SJSA1 (cell line): Measurements from ENCODE around the gene GOLGA6L9. TPM values are rescaled to one million over a fixed set of nuclear protein-coding genes. Genes with fewer than 3 reads are reported as not detected.
"Not testable (repeated sequence)": the region's sequence is repeated elsewhere in the genome, so short reads cannot be mapped to it uniquely, and the experiment has no call there.

Experiments
- DNase-seq, 2 experiments: peaks; one replicate each; pipeline ENCODE4 v3.0.0-alpha.2; 2015 to 2020; ENCODE audit warnings: low spot score in 2 of 2, low read depth in 1 of 2
- H3K27ac ChIP-seq: fragments of 250-450 bp; sonication (Bioruptor Pico); 2 replicates; pipeline ENCODE4 v1.5.1; 2020; ENCODE audit warnings: mild to moderate bottlenecking, moderate library complexity
- H3K27me3 ChIP-seq: fragments of 250-450 bp; sonication (Bioruptor Pico); replicated peaks from 2 replicates; pipeline ENCODE4 v1.5.1; 2020; ENCODE audit warnings: mild to moderate bottlenecking, moderate library complexity
- H3K36me3 ChIP-seq: fragments of 250-450 bp; sonication (Bioruptor Pico); 2 replicates; pipeline ENCODE4 v1.5.1; 2020; ENCODE audit warnings: mild to moderate bottlenecking
- H3K4me1 ChIP-seq: fragments of 250-450 bp; sonication (Bioruptor Pico); replicated peaks from 2 replicates; pipeline ENCODE4 v1.6.1; 2021; ENCODE audit warnings: mild to moderate bottlenecking
- H3K4me3 ChIP-seq: fragments of 250-450 bp; sonication (Bioruptor Pico); 2 replicates; pipeline ENCODE4 v1.5.1; 2020; ENCODE audit warnings: mild to moderate bottlenecking
- H3K9me3 ChIP-seq: fragments of 250-450 bp; sonication (Bioruptor Pico); replicated peaks from 2 replicates; pipeline ENCODE4 v1.5.1; 2020; ENCODE audit warnings: mild to moderate bottlenecking
- total RNA-seq: library from RNA; depleted of rRNA; stranded (reverse); fragments of >200 nt; shearing (Covaris generic); gene quantifications from 2 replicates; pipeline ENCODE4 v1.2.3, GENCODE V29; 2014; rRNA removed

Gene GOLGA6L9, protein sequence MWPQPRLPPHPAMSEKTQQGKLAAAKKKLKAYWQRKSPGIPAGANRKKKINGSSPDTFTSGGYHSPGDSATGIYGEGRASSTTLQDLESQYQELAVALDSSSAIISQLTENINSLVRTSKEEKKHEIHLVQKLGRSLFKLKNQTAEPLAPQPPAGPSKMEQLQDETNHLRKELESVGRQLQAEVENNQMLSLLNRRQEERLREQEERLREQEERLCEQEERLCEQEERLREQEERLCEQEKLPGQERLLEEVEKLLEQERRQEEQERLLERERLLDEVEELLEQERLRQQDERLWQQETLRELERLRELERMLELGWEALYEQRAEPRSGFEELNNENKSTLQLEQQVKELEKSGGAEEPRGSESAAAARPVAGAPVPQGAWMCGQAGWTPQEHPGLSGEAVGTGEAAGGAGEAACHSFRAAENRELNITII
- total RNA-seq = 1.1 and 1.6 TPM in 2 replicates

DNA sequence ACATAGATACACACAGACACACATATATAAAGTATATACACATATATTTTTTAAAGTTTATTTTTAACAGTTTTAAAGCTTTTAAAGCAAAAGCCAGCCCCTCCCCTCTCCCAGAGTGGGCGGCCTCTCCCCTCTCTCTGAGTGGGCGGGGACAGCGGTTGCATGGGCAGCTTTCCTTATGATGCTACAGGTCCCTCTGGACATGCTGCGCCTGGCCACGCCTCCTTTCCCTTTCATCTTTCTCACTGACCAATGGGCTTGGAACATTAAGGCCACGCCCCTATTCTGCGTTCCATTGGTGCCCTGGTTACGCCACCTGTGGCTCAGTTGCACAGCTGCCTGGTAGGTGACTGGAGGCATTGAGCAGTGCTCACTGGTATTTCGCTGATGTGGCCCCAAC is at the start of gene GOLGA6L9:
Gene GOLGA6L9 (plus strand): TSS at position 124 of the 400 bp plus-strand sequence. CDS start 264 bp downstream, at position 388.
- H3K4me3 ChIP-seq, H3K4me1 ChIP-seq, DNase-seq, H3K27ac ChIP-seq, H3K9me3 ChIP-seq, H3K27me3 ChIP-seq, H3K36me3 ChIP-seq: not testable (repeated sequence)

- H3K4me1 ChIP-seq, H3K9me3 ChIP-seq, DNase-seq, H3K4me3 ChIP-seq, H3K36me3 ChIP-seq, H3K27me3 ChIP-seq, H3K27ac ChIP-seq: not testable (repeated sequence)
Observed at GRCh38 chr15:82381330-82381955, 48.2 kb upstream of the GOLGA6L9 start.

DNA sequence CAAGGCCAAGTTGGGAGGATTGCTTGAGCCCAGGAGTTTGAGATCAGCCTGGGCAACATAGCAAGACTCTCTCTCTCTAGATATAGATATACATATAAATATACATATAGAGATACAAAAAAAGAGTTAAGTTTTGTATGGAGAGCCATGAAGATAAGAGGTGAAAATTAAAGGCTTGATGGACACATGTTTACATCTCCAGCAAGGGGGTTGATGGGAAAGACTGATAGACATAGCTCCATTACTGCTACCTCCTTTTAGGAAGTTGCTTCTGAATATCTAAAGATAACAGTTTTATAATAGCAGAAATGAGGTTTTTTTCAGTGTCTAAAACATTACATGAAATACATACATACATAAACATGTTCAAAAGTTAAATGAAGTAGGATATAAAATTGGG is 42.4 kb upstream of the GOLGA6L9 start:
- DNase-seq, H3K4me1 ChIP-seq, H3K27ac ChIP-seq, H3K4me3 ChIP-seq, H3K36me3 ChIP-seq, H3K27me3 ChIP-seq, H3K9me3 ChIP-seq: not testable (repeated sequence)

DNA sequence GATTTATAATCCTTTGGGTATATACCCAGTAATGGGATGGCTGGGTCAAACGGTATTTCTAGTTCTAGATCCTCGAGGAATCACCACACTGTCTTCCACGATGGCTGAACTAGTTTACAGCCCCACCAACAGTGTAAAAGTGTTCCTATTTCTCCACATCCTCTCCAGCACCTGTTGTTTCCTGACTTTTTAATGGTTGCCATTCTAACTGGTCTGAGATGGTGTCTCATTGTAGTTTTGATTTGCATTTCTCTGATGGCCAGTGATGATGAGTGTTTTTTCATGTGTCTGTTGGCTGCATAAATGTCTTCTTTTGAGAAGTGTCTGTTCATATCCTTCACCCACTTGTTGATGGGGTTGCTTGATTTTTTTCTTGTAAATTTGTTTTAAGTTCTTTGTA is 39.5 kb upstream of the GOLGA6L9 start:
- not testable (repeated sequence) for DNase-seq, H3K27me3 ChIP-seq, H3K9me3 ChIP-seq, H3K4me1 ChIP-seq, H3K27ac ChIP-seq, H3K4me3 ChIP-seq, H3K36me3 ChIP-seq

DNA sequence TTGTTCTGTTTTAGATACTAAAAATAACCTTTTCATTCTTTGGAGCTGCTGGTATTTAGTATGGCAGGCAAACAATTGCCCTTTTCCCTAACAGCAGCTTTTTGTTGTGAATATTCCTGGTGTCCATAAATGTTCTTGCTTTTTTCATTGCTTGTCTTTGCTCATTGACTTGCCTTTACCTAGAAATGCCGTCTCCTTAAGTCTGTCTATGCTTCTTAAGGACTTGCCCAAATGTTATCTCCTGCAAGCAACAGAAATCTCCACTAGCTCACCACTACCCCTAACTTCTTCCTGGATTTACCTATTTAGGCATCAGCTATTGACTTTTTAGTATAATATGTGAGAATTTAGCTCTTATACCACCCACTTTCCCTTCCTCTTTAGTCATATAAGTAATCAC is 37.5 kb upstream of the GOLGA6L9 start:
- DNase-seq, H3K4me1 ChIP-seq, H3K9me3 ChIP-seq, H3K36me3 ChIP-seq, H3K27me3 ChIP-seq, H3K27ac ChIP-seq, H3K4me3 ChIP-seq: not testable (repeated sequence)

DNA sequence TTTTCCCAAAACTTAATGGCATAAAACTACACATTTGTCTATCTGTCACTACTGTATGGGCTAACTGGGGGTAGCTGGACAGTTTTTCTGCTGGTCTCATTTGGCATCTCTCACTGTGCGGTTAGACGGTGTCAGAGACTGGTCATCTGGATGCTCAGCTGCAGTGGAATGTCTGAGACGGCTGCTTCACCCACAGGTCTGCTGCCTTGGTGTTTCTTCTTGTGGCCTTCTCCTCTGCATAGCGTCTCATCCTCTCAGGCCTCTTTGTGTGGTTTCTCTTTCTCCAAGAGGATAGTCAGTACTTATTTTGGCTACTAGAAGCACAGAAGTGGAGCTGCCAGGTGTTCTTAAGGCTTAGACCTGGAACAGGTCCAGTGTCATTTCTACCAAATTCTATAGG is 35.9 kb upstream of the GOLGA6L9 start:
- no peaks in the 10 kb centered on the region for H3K9me3 ChIP-seq
- H3K4me1 ChIP-seq = no peaks in the 10 kb centered on the region
- no peaks in the 10 kb centered on the region for H3K36me3 ChIP-seq
- no peaks in the 10 kb centered on the region for H3K27me3 ChIP-seq
- no peak overlapping the region for H3K4me3 ChIP-seq
- H3K27ac ChIP-seq = no peak overlapping the region
- no peak for DNase-seq

- H3K4me1 ChIP-seq, DNase-seq: not testable (repeated sequence)
Observed at GRCh38 chr15:82395788-82396187, 33.8 kb upstream of the GOLGA6L9 start.

GRCh38 chr15:82397817-82398216 is 31.8 kb upstream of the GOLGA6L9 start:
- DNase-seq = no peak
- H3K27me3 ChIP-seq = no peaks in the 10 kb centered on the region
- H3K4me1 ChIP-seq = no peaks in the 10 kb centered on the region
- no peak overlapping the region for H3K4me3 ChIP-seq
- H3K36me3 ChIP-seq = no peaks in the 10 kb centered on the region
- H3K27ac ChIP-seq = no peak overlapping the region
- H3K9me3 ChIP-seq = no peaks in the 10 kb centered on the region

More at GRCh38 chr15:82395788-82396187, 33.8 kb upstream of the GOLGA6L9 start:
- H3K4me3 ChIP-seq, H3K36me3 ChIP-seq, H3K9me3 ChIP-seq, H3K27ac ChIP-seq, H3K27me3 ChIP-seq: not testable (repeated sequence)

- H3K4me1 ChIP-seq = no peaks in the 10 kb centered on the region
- H3K4me3 ChIP-seq = no peak overlapping the region
- no peaks in the 10 kb centered on the region for H3K27me3 ChIP-seq
- H3K9me3 ChIP-seq = no peaks in the 10 kb centered on the region
- H3K27ac ChIP-seq = no peak overlapping the region
- H3K36me3 ChIP-seq = no peaks in the 10 kb centered on the region
- DNase-seq = no peak
Observed at GRCh38 chr15:82398785-82399184, 30.8 kb upstream of the GOLGA6L9 start.

- not testable (repeated sequence) for H3K9me3 ChIP-seq, H3K4me3 ChIP-seq, H3K4me1 ChIP-seq, H3K27me3 ChIP-seq, DNase-seq, H3K36me3 ChIP-seq, H3K27ac ChIP-seq
Observed at GRCh38 chr15:82399366-82400103, 30.1 kb upstream of the GOLGA6L9 start.

DNA sequence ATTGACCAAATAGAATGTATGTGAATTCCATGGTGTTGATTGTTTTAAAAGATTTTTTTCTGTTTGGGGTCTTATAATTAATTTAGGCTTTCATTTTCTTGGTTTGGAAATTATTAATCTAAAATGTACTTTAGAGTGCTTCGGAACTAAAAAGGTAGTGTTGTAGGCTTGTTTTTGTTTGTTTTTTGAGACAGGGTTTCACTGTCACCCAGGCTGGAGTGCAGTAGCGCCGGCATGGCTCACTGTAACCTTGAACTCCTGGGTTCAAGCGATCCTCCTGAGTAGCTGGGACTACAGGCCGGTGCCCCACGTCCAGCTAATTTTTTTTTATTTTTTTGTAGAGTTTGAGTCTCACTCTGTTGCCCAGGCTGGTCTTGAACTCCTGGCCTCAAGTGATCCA is 27.7 kb upstream of the GOLGA6L9 start:
- not testable (repeated sequence) for H3K4me1 ChIP-seq, H3K36me3 ChIP-seq, H3K27ac ChIP-seq, H3K9me3 ChIP-seq, H3K27me3 ChIP-seq, DNase-seq, H3K4me3 ChIP-seq

- not testable (repeated sequence) for H3K9me3 ChIP-seq, H3K27ac ChIP-seq, H3K4me1 ChIP-seq, H3K36me3 ChIP-seq, DNase-seq, H3K27me3 ChIP-seq, H3K4me3 ChIP-seq
Observed at GRCh38 chr15:82402341-82402740, 27.3 kb upstream of the GOLGA6L9 start.

GRCh38 chr15:82406211-82406610 is 23.4 kb upstream of the GOLGA6L9 start:
- H3K27ac ChIP-seq, H3K9me3 ChIP-seq, H3K4me1 ChIP-seq, H3K27me3 ChIP-seq, DNase-seq, H3K36me3 ChIP-seq, H3K4me3 ChIP-seq: not testable (repeated sequence)

DNA sequence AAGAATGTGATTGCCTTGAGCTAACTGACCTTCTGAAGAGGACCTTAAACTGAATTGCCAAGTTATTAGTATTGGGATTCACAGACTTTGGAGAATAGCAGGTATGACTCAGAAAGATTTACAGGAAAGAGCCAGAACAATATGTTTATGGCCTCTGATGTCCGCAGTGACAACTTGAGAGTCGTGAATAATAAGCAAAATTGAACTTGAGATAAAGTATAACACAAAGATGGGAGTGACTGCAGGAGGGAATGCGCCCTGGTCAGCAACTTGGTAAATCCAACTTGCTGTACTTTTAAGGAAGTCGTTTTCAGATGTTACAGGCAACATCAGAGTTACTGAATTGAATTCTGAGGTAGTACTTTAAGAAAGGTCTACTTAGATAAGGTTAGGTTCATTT is 19.3 kb upstream of the GOLGA6L9 start:
- H3K27me3 ChIP-seq, H3K4me3 ChIP-seq, H3K27ac ChIP-seq, H3K36me3 ChIP-seq, DNase-seq, H3K9me3 ChIP-seq, H3K4me1 ChIP-seq: not testable (repeated sequence)
